GM12878 (cell line): ENCODE data around the gene MXRA7. TPM values are rescaled to one million over a fixed set of nuclear protein-coding genes. Genes with fewer than 3 reads are reported as not detected.
A peak's percentile ranks its signal among the peaks of the same experiment; 100 is the strongest.

Source experiments
- ATAC-seq: fragments of 200-7000 bp; cut with Tn5 transposase; 3 replicates; pipeline ENCODE4 v1.9.1; 2020; ENCODE audit warnings: mild to moderate bottlenecking, moderate library complexity
- BruUV-seq: library from RNA; stranded (reverse); fragments of 400-500 nt; replicated peaks from 2 replicates; lab custom pipeline; 2021; lab: Mats Ljungman, UMichigan
- CTCF ChIA-PET: fragments of 300-600 bp; sonication (Branson Sonifier 250); formaldehyde crosslinking; extraction: SDS; loops from one replicate; lab custom pipeline; 2021; ENCODE audit warnings: inconsistent platforms; lab: Yijun Ruan, JAX
- POLR2A ChIA-PET: fragments of 350-600 bp; formaldehyde crosslinking; extraction: SDS; loops from one replicate; lab custom pipeline; 2021; ENCODE audit warnings: inconsistent platforms; lab: Charles Lee
- RAD21 ChIA-PET: fragments of 300-600 bp; sonication (Branson Sonifier 250); formaldehyde crosslinking; loops from one replicate; lab custom pipeline; 2023; ENCODE audit warnings: antibody characterized with exemption; ENCODE audit not compliant: unreplicated experiment; lab: Charles Lee
- SMC1A ChIA-PET: fragments of 300-600 bp; sonication (Branson Sonifier 250); formaldehyde crosslinking; loops from one replicate; lab custom pipeline; 2023; ENCODE audit not compliant: unreplicated experiment, uncharacterized antibody; lab: Charles Lee
- DNase-seq: peaks from one replicate; pipeline ENCODE4 v3.0.0-alpha.2; 2011; ENCODE audit warnings: low read depth, low spot score
- FAIRE-seq: peaks from 3 replicates; lab custom pipeline; 2011; peaks lifted over from hg19 to GRCh38; lab: Jason Lieb, UNC
- H2AFZ ChIP-seq: 2 replicates; pipeline ENCODE4 v1.6.0; 2011; ENCODE audit warnings: low read depth, low read length, control low read depth; ENCODE audit not compliant: control insufficient read depth
- H3K27ac ChIP-seq: 2 replicates; pipeline ENCODE4 v1.5.1; 2011; ENCODE audit warnings: control low read depth; ENCODE audit not compliant: control insufficient read depth, insufficient read depth
- H3K27me3 ChIP-seq, 2 experiments: replicated peaks in 1 of 2; 2 replicates each; pipeline versions ENCODE4 v1.6.0 to v1.6.1; 2011; ENCODE audit warnings: low read length in 1 of 2; ENCODE audit not compliant: control insufficient read depth in 2 of 2, insufficient read depth in 2 of 2
- H3K36me3 ChIP-seq, 2 experiments: 2 replicates each; pipeline ENCODE4 v1.5.1; 2011; ENCODE audit warnings: low read length in 1 of 2; ENCODE audit not compliant: control insufficient read depth in 2 of 2, insufficient read depth in 2 of 2
- H3K4me1 ChIP-seq: 2 replicates; pipeline ENCODE4 v1.6.1; 2011; ENCODE audit warnings: mild to moderate bottlenecking, low read length, moderate library complexity, mixed read lengths; ENCODE audit not compliant: control insufficient read depth, insufficient read depth
- H3K4me2 ChIP-seq: 2 replicates; pipeline ENCODE4 v1.6.0; 2011; ENCODE audit warnings: control low read depth; ENCODE audit not compliant: control insufficient read depth, insufficient read depth
- H3K4me3 ChIP-seq: fragments of 200-600 bp; sonication (generic); 2 replicates; pipeline ENCODE4 v1.5.1; 2016
- H3K79me2 ChIP-seq: 2 replicates; pipeline ENCODE4 v1.6.0; 2011; ENCODE audit warnings: low read length; ENCODE audit not compliant: control insufficient read depth, insufficient read depth
- H3K9ac ChIP-seq: 2 replicates; pipeline ENCODE4 v1.8.0; 2011; ENCODE audit warnings: low read length, control low read depth, mixed read lengths; ENCODE audit not compliant: control insufficient read depth, insufficient read depth
- H3K9me3 ChIP-seq: replicated peaks from 3 replicates; pipeline ENCODE4 v1.5.1; 2011; ENCODE audit warnings: mild to moderate bottlenecking, low read length; ENCODE audit not compliant: control insufficient read depth, insufficient read depth
- H4K20me1 ChIP-seq: 2 replicates; pipeline ENCODE4 v1.6.0; 2011; ENCODE audit not compliant: control insufficient read depth, insufficient read depth
- DPF2 ChIP-seq: fragments of 450-650 bp; IDR thresholded peaks from 2 replicates; pipeline ENCODE4 v1.6.1; 2017; ENCODE audit warnings: mild to moderate bottlenecking
- EZH2 ChIP-seq: IDR thresholded peaks from 2 replicates; pipeline ENCODE4 v1.6.1; 2012; ENCODE audit warnings: low read depth, mild to moderate bottlenecking, control low read depth, inconsistent platforms, low read length, borderline replicate concordance; ENCODE audit not compliant: control insufficient read depth
- NFIC ChIP-seq: IDR thresholded peaks from 2 replicates; pipeline ENCODE4 v1.6.1; 2012; ENCODE audit warnings: low read depth, mild to moderate bottlenecking, inconsistent platforms, low read length, moderate library complexity
- NFXL1 ChIP-seq: fragments of 450-650 bp; IDR thresholded peaks from 2 replicates; pipeline ENCODE4 v1.6.1; 2017; ENCODE audit warnings: antibody characterized with exemption, mild to moderate bottlenecking, borderline replicate concordance
- TCF3 ChIP-seq: IDR thresholded peaks from 2 replicates; pipeline ENCODE4 v1.6.1; 2012; ENCODE audit warnings: low read depth, mild to moderate bottlenecking, low read length, borderline replicate concordance; ENCODE audit not compliant: insufficient read depth
- ZNF384 ChIP-seq: IDR thresholded peaks from 2 replicates; pipeline ENCODE4 v1.6.1; 2012; ENCODE audit warnings: low read depth, mild to moderate bottlenecking, low read length, improper control_type of control experiment, borderline replicate concordance
- WGBS: methylation state at CpG from one replicate; pipeline ENCODE4 v1.1.6; 2016; ENCODE audit warnings: low lambda C conversion rate; ENCODE audit not compliant: insufficient replicate concordance, insufficient coverage; ENCODE audit errors: missing lambda C conversion rate; 5-methylcytosine and 5-hydroxymethylcytosine counted together
- in situ Hi-C: fragments of 300-500 bp; cut with MboI; formaldehyde crosslinking; loops from 9 replicates; pipeline ENCODE4 v1.14.3; 2018; ENCODE audit warnings: mixed read lengths
- intact Hi-C: fragments of 100-400 bp; cut with micrococcal nuclease; formaldehyde crosslinking; loops from one replicate; pipeline ENCODE4 v1.14.2; 2022; ENCODE audit not compliant: unreplicated experiment
- polyA plus RNA-seq, 11 experiments: library from polyadenylated mRNA; depleted of rRNA in 4 of 11; unstranded in 6 of 11; stranded (reverse) in 5 of 11; fragments of >200 nt; fragmentation: Nextera tagmentation in 4 of 11; fragmentation: Illumina TruSeq in 1 of 11; extraction: Ambion mirVana in 4 of 11; extraction: Trizol in 1 of 11; gene quantifications; 1 replicate in 1 of 11; 2 replicates in 10 of 11; pipeline versions ENCODE4 v1.2.1 to v1.2.3, GENCODE V29; 2011 to 2016; ENCODE audit warnings: inconsistent platforms in 2 of 11, missing spikeins in 2 of 11, low read depth in 1 of 11
- total RNA-seq, 4 experiments: library from RNA; depleted of rRNA in 3 of 4; stranded (reverse); fragments of >200 nt in 3 of 4; fragmentation: Illumina TruSeq in 1 of 4; extraction: Trizol in 1 of 4; gene quantifications; 2 replicates each; pipeline versions ENCODE4 v1.2.1 to v1.2.3, GENCODE V29; 2013 to 2021
- TF ChIP-seq, protein P1 (sequence below): IDR thresholded peaks from 2 replicates; pipeline ENCODE4 v1.6.1; 2011; ENCODE audit warnings: mild to moderate bottlenecking, low read depth, low read length, moderate library complexity; ENCODE audit not compliant: insufficient replicate concordance
- TF ChIP-seq, protein P2 (sequence below): fragments of 450-650 bp; IDR thresholded peaks from 2 replicates; pipeline ENCODE4 v1.6.1; 2016; ENCODE audit warnings: mild to moderate bottlenecking

Gene MXRA7
- total and polyA plus RNA-seq, 10 of the 15 experiments (the other 5 are each of a cell fraction or from before 2014, with no cell fraction given): 0.03 to 2.0 (median 0.33) TPM

DNA sequence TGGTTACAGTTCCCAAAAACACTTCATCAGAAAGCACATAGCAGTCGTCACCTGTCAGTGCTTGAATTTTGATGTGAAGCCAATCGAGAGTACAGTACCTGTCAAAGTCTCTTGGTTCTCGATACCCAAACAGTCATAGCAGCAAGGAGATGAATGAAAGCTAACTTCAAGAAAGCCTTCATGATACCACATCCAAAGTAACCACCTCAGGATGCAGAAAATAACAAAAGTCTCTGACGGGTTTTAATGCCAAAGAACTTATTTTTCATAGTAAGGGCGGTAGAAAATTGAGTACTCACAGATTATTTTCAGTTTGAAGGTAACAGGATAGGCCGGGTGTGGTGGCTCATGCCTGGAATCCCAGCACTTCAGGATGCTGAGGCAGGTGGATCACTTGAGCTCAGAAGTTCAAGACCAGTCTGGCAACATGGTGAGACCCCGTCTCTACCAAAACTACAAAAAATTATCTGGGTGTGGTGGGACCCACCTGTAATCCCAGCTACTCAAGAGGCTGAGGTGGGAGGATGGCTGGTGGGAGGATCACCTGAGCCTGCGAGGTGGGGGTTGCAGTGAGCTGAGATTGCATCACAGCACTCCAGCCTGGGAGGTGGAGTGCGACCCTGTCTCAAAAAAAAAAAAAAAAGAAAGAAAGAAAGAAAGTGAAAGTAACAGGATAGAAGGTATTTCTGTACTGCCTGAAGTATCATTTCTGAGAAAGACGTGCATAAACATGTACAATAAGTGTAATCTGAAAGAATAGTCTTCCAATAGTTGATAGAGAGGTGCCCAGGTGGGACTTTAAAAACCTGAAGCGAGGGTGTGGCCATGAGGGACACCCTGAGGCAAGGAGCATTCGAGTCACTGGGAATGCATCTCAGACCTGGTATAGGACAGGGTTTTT is 42.5 kb upstream of the MXRA7 start:
- peak overlapping the region; percentile 50 for H2AFZ ChIP-seq
- RAD21 ChIA-PET: no interaction called here
- SMC1A ChIA-PET: interaction anchor here (1.0 kb wide), 1 partner anchor 10 kb away, joined by 4 read pairs; no protein-coding TSS in a partner anchor
- H3K9me3 ChIP-seq: no peaks in the 10 kb centered on the region
- in situ Hi-C loops (no loop called here), intact Hi-C loops (no loop called here)
- 75% methylated on average over 12 of the region's 12 CpGs for WGBS
- H3K4me3 ChIP-seq: no peak overlapping the region
- TF ChIP-seq TCF3 (no peak), ZNF384 (peak; percentile 56; the same call in 1 of the 2 replicates)
- no peak overlapping the region for H3K4me2 ChIP-seq
- no peak; the same call in 2 of the 3 replicates for ATAC-seq
- H3K36me3 ChIP-seq: peaks cover 0 to 13% of the 10 kb centered on the region in 2 experiments; a peak in 2 of 4 replicates
- FAIRE-seq: no peak
- no peak for DNase-seq
- H3K79me2 ChIP-seq: no peaks in the 10 kb centered on the region
- no peaks in the 10 kb centered on the region; the same call in 1 of the 2 replicates for H3K4me1 ChIP-seq
- POLR2A ChIA-PET: interaction anchor here (0.6 kb wide), 1 partner anchor 325 kb away, joined by 4 read pairs; no protein-coding TSS in a partner anchor
- no TSS peak for BruUV-seq
- no peak overlapping the region for H3K9ac ChIP-seq
- H3K27ac ChIP-seq: no peak overlapping the region
- H4K20me1 ChIP-seq: no peaks in the 10 kb centered on the region
- no peaks in the 10 kb centered on the region for H3K27me3 ChIP-seq
- CTCF ChIA-PET: interaction anchor here (0.6 kb wide), 1 partner anchor 9 kb away, joined by 3 read pairs; no protein-coding TSS in a partner anchor

DNA sequence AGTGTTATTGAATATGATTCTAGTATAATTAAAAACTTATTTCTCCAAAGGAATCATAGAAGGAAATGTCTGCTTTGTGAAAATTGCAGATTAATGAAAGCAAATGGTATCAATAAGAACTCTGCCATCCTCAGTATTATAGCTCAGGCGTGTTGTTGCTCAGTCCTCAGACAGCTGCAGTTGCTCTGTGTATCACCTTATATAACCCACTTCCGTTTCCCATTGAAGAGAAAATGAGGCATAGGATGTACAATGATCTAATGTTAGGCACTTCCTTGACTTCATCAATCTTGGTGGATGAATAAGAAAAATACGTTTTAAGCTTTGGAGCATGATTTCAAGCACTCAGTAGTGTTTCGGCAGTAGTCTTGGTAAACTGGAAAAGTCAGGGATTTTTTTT is 41.2 kb upstream of the MXRA7 start:
- Histone ChIP-seq H3K27me3 (no peaks in the 10 kb centered on the region), H4K20me1 (no peaks in the 10 kb centered on the region), H2AFZ (no peak overlapping the region), H3K79me2 (no peaks in the 10 kb centered on the region), H3K36me3 (peaks cover 0 to 10% of the 10 kb centered on the region in 2 experiments; a peak in 2 of 4 replicates), H3K27ac (no peak overlapping the region), H3K4me2 (no peak overlapping the region), H3K9ac (no peak overlapping the region), H3K4me1 (no peaks in the 10 kb centered on the region; the same call in 1 of the 2 replicates), H3K9me3 (no peaks in the 10 kb centered on the region), H3K4me3 (no peak overlapping the region)
- 94% methylated on average over 4 of the region's 4 CpGs for WGBS
- ATAC-seq (no peak), DNase-seq (no peak), FAIRE-seq (no peak)
- in situ Hi-C loops: no loop called here
- ChIA-PET POLR2A (no interaction called here), CTCF (no interaction called here), RAD21 (no interaction called here), SMC1A (no interaction called here)
- intact Hi-C loops: no loop called here
- no TSS peak for BruUV-seq
- TF ChIP-seq NFIC (no peak), DPF2 (no peak), NFXL1 (no peak), EZH2 (no peak)
- TF ChIP-seq, protein P1, sequence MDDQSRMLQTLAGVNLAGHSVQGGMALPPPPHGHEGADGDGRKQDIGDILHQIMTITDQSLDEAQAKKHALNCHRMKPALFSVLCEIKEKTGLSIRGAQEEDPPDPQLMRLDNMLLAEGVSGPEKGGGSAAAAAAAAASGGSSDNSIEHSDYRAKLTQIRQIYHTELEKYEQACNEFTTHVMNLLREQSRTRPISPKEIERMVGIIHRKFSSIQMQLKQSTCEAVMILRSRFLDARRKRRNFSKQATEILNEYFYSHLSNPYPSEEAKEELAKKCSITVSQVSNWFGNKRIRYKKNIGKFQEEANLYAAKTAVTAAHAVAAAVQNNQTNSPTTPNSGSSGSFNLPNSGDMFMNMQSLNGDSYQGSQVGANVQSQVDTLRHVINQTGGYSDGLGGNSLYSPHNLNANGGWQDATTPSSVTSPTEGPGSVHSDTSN: no peak
- TF ChIP-seq, protein P2, sequence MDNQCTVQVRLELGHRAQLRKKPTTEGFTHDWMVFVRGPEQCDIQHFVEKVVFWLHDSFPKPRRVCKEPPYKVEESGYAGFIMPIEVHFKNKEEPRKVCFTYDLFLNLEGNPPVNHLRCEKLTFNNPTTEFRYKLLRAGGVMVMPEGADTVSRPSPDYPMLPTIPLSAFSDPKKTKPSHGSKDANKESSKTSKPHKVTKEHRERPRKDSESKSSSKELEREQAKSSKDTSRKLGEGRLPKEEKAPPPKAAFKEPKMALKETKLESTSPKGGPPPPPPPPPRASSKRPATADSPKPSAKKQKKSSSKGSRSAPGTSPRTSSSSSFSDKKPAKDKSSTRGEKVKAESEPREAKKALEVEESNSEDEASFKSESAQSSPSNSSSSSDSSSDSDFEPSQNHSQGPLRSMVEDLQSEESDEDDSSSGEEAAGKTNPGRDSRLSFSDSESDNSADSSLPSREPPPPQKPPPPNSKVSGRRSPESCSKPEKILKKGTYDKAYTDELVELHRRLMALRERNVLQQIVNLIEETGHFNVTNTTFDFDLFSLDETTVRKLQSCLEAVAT: no peak
